GM18517 (cell line): ENCODE results near the gene RUFY2.
A peak's percentile ranks its signal among the peaks of the same experiment; 100 is the strongest.

Experiments used
- ATAC-seq: cut with Tn5 transposase; IDR thresholded peaks from one replicate; pipeline ENCODE4 v1.9.1; 2021; ENCODE audit warnings: mild to moderate bottlenecking, moderate library complexity; ENCODE audit not compliant: unreplicated experiment

Gene RUFY2

DNA sequence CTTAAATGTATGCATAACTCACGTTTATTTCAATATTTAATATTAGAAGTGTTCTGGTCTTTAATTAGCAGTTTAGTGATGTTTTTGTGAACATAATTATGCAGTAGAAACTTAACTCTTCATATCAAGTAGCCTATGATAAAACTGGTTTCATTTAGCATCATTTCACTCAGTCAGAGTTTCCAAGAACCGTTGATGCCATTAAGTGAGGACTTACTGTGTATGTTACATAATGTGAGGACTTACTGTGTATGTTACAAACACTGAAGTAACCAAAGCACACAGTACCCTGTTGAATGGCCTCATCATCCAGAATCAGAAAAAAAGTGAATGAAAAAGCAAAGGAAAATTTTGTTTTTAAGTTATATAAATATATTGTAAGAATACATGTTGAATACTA lies 41.5 kb downstream of the RUFY2 start:
- ATAC-seq: no peak

- no peak for ATAC-seq
Measured at GRCh38 chr10:68364101-68364886, 42.8 kb downstream of the RUFY2 start.

DNA sequence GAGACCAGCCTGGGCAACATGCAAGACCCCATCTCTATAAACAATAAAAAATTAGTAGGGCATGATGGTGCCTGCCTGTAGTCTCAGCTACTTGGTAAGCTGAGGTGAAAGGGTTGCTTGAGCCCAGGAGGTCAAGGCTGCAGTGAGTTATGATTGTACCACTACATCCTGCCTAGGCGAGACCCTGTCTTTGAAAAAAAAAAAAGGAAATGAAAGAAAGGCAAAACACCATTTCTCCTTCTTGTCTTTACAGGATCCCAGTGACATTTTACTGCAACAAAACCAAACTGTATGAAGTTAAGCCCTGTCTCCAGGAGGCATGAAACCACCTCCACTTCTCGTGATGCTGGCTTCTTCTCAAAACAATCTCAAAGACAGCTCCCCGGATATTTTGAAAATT lies 44.5 kb downstream of the RUFY2 start:
- ATAC-seq: no peak

DNA sequence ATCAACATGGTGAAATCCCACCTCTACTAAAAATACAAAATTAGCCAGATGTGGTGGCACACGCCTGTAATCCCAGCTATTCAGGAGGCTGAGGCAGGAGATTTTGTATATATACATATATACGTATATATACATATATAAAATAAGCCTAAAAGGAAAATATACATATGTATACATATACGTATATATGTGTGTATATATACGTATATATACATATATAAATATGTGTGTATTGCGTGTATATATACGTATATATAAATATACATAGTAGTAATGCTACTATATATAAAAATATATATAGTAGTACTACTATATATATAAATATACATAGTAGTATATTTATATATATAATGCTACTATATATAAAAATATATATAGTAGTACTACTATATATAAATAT lies 47.9 kb downstream of the RUFY2 start:
- no peak for ATAC-seq

GRCh38 chr10:68353537-68353936 lies 53.5 kb downstream of the RUFY2 start:
- no peak for ATAC-seq

DNA sequence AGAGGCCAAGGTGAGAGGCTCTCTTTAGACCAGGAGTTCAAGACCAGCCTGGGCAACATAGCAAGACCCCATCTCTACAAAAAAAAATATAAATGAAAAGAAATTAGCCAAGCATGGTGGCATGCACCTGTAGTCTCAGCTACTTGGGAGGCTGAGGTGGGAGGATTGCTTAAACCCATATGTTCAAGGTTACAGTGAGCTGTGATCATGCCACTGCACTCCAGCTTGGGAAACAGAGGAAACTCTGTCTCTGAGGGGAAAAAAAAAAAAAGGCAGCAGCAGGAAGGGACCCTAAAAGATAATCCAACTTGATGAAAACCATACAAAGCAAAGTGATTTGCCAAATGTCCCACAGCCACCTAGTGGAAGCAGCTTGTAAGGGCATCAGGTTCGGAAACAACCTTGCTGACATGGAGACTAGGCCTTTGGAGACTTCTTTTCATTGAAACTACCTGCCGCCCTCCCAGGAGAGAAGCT lies 58.8 kb downstream of the RUFY2 start:
- ATAC-seq: no peak

GRCh38 chr10:68346774-68347173 lies 60.3 kb downstream of the RUFY2 start:
- ATAC-seq: no peak

GRCh38 chr10:68345621-68346020 lies 61.5 kb downstream of the RUFY2 start:
- ATAC-seq: no peak

DNA sequence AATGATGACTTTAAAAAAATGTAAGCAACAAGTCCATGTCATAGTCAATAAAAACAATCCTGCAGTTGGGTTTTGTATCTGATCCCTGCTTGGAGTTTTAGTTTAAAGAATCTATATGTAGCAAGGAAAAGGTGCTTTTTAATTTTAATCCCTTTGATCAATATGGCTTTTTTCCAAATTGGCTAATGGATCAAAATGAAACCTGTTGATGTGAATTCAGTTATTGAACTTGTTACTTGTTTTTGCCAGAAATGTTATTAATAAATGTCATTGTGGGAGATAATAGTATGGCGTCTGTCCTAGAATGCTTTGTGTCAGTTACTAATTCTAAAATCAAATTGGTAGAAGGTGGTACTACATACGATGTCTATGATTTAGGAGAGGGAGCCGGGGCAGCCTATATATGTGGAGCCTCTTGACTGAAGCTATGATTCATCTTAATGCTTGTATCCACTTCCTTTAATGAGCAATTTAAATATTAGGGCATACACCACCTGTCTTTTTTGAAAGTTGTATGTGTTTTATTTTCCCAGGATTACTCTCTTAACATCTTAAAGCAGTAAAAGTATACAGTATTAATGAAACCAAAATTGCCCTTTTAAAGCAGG lies 64.1 kb downstream of the RUFY2 start:
- no peak for ATAC-seq

GRCh38 chr10:68340358-68341080 lies 66.6 kb downstream of the RUFY2 start:
- ATAC-seq: no peak

- no peak for ATAC-seq
Measured at GRCh38 chr10:68336754-68337351, 70.2 kb downstream of the RUFY2 start.

DNA sequence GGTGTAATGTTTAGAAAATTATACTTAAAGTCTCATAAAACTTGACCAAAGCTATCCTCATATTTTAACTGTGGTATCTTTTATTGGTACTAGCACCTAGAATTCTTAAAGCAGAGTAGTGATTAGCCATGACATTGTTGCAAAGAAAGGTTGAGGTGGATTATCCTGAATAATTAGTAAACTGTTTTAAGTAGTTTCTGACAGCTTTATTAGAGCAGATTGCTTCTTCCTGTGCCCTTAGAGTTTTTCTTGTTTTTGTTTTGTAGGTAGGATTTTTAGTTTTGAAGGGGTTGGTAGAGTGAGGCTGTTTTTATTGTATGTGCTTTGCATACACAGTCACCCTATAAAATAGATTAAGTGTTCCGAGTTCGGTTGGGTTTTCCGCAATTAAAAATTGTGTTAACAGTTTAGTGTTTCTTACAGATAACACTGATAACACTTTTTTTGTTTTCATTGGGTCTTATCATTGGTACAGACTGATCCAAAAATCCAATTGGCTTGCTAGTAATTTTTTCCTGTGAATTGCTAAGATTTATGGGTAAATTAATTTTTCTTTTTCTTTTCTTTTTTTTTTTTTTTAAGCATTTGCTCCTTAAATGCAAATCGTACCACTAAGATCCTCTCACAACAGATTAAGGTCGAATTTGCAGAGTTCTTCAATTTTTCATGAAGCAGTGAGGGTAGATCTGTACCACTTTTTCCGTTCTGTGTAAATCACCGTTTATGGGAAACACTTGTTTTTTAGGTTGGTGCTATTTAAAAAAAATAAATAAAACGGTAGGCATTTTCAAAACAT lies 72.2 kb downstream of the RUFY2 start:
- ATAC-seq: no peak

GRCh38 chr10:68333440-68334431 lies 73.3 kb downstream of the RUFY2 start:
- ATAC-seq: no peak

GRCh38 chr10:68333058-68333395 lies 74.0 kb downstream of the RUFY2 start:
- ATAC-seq: no peak

DNA sequence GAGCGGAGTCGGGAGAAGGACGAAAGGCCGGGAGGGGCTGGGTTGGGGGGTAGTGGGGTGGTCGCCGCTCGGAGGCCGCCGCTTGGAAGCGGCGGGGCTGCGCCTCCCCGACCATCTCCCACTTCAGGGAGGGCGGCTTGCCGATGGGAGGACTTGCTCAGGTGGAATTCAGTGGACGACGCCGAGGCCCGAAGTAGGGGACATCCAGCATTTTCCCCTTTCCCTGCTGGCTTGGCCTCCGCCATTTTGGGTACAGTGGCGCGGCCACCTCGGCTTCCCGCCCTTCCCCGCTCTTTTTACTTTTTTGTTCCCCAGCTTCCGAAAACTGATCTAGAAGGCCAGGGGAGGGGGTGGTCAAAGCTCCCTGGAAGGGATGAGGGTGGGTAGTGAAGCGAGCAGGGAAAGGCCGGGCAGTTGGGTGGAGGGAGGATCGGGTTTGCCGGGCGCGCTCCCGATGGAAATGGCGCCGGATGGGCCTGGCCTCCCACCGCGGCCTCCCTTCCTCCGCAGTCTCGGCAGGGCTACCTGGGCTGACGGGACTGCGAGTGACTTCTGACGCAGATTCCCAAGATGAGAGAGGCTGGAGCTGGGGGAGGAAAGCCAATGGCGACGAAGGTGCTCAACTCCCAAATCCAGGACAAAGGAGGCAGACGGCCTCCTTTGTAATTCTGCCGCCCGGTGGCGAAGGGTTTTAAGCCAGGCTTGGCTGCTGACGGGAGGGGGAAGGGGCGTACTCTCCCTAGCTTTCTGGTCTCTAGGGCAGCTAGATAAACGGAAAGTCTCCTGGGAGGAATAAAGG lies 74.6 kb downstream of the RUFY2 start, which contains the start of gene PBLD:
PBLD (minus strand) TSS at position 670 of the 799 bp plus-strand sequence. CDS start 26,084 bp downstream, outside the sequence.
- ATAC-seq: no peak

DNA sequence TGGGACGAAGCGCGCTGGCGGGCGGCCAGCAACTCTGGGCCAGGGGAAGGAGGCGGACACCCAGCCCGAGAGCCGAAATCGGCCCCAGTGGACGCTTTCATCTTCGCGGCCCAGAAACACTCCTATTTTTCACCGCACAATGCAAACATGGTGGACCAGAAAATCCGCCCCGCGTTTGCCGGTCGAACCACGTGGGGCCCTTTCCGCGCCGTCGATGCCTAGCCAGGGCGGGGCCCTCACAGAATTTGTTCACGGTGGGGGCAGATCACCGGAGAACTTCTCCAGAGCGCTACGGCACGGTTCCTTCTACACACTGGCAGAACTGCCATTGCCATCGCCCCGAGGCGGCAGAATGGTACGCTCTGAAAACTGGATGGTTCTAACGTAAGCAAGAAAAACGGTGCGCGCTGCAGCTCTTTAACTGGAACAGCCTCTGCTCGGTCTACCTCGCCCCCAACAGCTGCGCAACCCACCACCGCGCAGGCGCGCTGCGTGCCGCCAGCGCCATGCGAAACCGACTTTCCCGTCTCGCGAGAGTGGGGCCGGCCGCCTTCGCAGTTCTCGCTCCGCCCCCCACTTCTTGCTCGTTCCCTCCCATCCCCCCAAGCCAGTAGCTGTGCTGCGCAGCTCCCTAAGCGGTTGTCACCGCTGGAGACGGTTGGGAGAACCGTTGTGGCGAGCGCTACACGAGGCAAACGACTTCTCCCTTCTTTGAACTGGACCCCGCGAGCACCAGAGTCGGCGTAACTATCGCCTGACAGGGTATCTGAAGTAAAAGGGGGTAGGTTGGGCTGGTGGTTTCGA lies 75.4 kb downstream of the RUFY2 start, which contains the start of gene HNRNPH3:
HNRNPH3 (plus strand) TSS at position 610 of the 804 bp plus-strand sequence. CDS start 5,158 bp downstream, outside the sequence.
- ATAC-seq: peak; percentile 85

DNA sequence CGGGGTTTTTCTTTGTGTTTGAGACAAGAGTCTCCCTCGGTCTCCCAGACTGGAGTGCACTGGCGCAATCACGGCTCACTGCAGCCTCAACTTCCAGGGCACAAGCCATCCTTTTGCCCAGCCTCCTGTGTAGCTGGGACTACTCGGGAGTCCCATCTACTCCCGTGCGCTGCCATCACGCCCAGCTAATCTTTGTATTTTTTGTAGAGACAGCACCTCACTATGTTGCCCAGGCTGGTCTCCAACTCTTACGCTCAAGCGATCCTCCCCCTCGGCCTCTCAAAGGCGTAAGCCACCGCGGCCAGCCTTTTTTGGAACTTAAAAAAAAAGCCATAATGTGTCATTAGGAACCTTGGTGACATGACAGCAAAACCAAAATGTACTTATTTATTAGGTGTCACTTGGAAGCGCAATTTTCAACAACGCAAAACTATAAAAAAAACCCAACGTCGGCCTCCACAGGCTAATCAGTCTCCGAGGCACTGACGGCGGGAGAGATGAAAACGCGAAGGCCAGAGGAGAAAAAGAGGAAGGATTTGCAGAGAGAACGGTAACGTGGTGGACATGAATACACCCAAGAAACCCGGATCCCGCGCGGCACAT lies 76.1 kb downstream of the RUFY2 start:
- no peak for ATAC-seq
